CD4-positive, alpha-beta T cell treated with Interleukin-17A for 1 hour (primary cell): ENCODE measurements around the gene FRRS1L.

Experiments used
- DNase-seq: peaks from one replicate; pipeline ENCODE4 v3.0.0-alpha.2; 2020

FRRS1L gene, protein sequence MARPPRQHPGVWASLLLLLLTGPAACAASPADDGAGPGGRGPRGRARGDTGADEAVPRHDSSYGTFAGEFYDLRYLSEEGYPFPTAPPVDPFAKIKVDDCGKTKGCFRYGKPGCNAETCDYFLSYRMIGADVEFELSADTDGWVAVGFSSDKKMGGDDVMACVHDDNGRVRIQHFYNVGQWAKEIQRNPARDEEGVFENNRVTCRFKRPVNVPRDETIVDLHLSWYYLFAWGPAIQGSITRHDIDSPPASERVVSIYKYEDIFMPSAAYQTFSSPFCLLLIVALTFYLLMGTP

DNA sequence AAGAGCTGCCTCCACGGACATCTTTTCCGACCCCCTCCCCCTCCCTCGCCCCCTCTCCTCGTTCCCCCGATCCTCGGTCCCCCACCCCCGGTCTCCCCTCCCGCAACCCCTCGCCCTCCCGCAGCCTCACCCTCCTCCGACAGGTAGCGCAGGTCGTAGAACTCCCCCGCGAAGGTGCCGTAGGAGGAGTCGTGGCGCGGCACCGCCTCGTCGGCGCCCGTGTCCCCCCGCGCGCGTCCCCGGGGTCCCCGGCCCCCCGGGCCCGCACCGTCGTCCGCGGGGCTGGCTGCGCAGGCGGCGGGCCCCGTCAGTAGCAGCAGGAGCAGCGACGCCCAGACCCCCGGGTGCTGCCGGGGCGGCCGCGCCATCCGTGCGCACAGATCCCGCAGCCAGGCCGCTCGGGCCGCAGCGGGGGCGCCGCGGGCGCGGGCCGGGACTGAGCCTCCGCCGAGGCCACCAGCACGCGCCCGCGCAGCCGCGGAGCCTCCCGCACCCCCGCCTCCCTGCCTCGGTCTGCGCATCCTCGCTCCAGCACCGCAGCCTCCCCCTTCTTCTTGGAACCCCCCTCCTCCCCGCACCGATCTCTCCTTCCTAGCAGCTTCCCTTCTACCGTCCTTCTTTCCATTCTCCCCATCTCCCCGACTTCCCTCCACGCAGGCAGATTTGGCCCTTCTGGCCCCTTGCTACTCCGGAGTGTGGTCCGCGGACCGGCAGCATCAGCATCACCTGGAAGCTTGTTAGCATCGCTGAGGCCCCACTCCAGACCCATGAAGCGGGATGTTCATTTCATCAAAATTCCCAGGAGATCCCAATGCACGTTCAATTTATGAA, at the start of gene FRRS1L:
FRRS1L (minus strand) TSS at position 479 of the 831 bp plus-strand sequence; CDS start at position 368, 111 bp downstream.
- DNase-seq, result no peak

DNA sequence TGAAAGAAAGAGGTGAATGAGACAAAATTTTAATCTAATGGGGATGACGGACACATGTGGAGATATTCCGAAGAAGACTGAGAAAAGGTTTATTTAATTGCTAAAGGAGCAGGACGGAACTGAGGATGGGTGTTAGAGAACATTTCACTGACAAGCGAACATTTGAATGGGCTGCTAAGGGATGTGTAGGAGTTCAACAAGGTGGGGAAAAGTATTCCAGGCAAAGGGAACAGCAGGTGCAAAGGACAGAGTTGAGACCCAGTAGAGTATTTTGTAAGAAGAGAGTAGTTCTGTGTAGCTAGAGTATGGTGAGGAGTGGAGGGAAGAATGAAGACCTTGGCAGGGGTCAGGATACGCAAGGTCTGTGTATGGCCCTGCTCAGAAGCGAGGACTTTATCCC, 47.4 kb upstream of the FRRS1L start:
- DNase-seq, result no peak

DNA sequence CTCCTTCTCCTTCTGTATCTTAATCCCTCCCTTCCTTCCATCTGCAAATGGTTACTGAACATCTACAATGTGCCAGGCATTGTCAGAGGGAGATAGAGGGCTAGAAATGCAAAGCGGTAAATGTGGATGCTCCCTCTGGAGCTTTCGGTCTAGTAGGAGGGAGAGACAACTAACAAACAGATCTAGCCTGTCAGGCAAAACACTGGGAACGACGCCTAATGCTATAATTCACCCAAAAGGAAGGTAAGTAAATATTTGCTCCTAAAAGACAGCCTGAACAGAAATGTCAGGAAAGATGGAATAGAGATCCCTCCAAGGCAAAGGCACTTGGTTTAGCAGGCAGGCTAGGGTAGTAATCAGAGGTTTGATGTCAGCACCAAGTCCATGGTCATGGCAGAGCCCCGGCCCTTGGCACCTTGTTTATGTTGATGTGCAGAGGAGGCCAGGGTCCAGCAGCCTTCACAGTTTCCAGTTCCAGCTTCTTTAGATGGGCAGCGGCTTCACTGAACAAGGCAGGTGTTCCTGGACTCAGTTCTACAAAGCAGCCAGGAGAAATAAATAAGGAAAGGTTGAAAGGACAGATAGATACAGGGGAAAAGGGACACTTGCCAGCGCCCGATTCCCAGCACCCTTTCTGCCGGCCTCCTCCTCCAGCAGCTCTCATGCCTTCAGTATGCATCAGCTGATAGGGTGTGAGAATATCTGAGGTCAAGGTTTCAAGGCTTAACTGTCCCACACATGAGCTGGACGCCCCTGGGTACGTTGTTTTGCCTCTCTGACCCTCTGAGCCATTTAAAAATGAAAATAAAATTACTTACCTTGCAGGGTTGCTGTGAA, 46.5 kb upstream of the FRRS1L start:
- DNase-seq, result no peak

DNA sequence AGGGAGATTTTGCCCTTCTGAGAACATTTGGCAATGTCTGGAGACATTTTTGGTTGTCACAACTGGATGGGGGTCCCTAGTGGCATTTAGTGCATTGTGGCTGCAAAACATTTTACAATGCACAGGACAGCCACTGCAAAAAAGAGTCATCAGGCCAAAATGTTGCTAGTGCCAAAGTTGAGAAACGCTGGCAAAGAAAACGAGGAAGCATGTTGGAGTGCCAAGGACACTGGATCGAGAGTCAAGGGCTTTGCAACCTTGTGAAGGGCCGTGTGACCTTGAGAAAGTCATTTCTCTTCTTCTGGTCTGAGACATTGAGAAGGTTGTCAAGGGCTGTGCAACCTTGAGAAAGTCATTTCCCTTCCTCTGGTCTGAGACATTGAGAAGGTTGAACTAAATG, 45.7 kb upstream of the FRRS1L start:
- DNase-seq, result no peak

DNA sequence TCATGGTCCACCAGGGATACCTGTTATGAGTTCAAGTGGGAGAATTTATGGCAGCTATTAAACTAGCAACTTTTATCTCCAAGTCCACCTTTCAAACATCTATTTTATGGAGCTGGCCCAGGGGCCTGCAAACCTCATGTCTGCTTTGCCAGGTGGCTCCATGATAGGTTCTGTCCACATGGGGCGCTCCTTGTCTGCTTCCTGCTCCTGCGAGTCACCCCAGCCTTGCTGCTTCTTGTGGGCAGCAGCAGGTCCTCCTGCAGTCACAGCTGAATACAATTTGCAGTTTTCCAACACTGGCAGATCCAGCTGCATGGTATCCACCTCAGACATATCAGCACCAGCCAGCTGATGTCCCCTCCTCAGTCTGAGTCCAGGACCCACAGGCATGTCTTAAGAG, 39.6 kb upstream of the FRRS1L start:
- no peak for DNase-seq

DNA sequence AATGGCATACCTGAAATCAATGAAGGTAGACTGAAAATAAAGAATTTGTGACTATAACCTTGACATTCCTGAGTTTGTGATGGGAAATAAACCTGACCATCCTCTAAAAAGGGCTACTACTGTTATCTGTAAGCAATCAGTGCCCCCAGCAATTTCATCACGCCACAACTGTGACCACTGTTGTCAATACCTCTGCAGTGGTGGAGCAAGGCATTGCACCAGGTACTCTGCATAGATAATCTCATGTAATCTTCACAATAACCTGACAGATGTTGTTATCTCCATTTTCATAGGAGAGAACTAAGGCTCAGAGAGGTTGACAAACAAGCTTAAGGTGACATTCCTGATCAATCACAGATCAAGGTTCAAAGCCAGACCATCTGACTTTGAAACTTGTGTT, 38.5 kb upstream of the FRRS1L start:
- no peak for DNase-seq

DNA sequence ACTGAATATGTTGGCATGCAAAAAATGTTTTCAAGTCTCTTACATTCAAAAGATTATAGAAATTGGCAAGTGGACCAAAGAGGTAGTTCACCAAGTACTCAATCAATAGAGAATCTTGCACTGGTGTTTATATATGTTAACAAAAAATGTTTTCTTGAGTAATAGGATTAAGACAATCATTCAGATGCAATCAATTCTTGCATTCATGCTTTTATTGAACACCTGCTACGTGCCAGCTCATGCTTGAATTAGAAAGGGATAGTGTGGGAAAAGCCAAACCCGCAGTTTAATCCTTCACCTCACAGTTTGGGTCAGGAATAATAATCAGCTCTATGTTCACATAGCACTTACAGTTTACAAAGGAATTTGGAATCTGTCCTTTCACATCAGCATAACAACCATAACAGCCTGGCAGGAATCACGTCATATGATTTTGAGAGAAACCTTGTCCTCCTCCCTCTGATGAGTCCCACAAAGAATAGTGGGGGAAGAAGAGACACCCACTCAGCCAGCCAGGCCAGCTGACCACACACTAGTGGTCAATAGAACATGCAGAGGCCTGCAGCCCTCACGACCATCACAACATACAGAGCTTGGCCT, 36.8 kb upstream of the FRRS1L start:
- no peak for DNase-seq

DNA sequence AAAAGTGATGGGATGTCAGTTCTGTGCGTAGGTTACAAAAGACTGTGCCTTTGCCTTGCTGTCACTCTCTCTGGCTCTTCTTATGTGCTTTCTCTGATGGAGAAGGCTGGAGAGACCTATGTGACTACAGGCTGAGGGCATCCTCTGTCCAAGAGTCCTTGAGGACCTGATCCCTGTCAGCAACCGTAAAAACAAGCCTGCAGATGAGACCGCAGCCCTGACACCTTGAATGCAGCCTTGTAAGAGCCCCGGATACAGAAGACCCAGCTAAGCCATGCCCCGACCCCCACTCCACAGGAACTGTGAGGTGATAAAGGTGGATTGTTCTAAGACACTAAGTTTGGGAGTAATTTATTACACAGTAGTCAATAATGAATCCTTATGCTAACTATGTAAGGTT, 32.6 kb upstream of the FRRS1L start:
- DNase-seq, result no peak

DNA sequence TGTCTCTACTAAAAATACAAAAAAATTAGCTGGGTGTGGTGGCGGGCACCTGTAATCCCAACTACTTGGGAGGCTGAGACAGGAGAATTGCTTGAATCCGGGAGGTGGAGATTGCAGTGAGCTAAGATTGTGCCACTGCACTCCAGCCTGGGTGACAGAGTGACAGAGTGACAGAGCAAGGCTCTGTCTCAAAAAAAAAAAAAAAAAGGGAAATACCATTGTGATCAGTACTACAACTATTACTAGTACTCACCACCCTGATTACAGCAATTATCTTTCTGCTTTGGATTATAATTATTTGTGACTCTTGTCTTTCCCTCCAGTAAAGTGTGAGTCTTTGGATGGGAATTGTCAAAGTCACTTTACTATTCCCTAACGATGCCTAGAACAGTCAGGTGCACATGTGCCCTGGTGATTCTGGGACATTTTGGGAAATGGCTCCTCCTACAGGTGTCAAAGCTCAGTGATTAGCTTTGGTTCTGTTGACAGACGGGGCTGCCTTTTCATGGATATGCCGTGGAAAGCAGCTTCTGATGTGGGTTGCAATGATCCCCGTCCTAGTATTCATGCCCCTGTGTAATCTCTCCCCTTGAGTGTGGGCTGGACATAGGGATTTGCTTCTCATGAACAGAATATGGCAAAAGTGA, 31.8 kb upstream of the FRRS1L start:
- peak; percentile 19 for DNase-seq

DNA sequence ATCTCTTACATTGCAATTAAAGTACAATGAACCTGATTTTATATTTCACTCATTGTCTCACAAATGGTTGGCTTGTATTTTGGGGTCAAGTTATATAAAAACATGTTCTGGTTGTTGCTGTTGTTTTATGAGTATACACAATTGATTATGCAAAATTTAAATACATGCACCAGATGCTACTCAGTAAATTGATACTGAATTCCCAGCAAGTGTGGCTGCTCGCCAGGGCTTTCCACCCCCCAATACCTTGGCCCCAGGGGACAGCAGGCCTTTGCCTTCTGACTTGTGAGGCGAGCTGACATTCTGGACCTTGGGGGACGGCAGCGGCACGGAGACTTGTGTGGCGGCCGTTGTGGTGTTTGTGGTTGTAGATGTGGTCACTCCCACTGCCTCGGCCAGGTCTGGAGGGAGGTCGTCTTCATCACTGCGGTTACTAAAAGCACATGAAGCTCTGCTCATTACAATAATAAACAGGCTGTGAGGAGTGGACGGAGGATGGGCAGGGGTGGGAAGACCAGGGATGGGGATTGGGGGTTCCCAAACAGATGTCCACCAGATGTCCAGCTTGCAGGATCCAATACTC, 27.0 kb upstream of the FRRS1L start:
- no peak for DNase-seq

DNA sequence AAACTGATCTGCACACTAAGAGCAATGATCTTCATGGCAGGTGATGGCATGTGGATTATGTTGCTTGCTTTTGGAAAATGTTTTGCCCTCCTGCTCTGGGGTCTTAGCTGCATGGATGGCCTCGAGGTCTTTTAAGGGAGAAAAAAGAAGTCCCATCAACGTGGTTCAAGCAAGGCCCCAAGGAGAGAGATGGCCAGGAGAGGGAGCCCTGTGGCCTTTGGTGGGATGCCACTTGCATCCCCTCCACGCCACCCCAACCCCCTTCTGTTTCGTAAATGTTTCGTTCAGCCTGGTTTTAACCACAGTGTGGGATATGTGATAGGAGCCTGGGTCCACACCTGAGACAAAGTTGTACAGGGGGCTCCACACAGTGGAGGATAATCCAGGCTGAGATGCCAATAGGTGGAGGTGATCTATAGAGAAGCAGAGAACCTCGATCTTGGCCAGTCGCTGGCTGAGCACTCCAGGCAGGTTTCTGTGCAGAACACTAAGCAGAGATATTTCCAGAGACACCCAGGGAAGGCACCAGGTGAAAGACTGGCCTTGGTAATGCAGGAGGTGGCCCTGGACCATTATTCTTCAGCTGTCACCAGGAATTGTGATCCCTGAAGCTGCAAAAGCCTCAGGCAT, 25.8 kb upstream of the FRRS1L start:
- no peak for DNase-seq

DNA sequence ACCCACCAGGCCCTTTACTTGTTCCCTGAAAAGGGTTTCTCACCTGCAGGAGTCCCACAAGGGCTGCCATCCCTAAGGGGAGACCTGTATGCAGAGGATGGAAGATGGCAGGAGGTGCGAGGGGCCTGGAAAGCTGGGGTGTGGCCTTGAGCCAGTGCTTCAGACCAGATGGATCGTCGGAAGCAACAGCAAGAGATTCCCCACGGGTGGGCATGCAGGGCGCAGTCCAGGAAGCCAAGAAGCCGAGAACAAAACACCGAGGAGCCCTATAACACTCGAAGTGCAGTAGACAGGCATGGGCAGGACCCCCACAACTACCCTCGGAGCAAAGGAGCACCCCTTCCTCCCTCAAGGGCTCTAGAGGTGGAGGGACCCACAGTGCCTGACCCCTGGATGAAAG, 24.7 kb upstream of the FRRS1L start:
- DNase-seq, result no peak

DNA sequence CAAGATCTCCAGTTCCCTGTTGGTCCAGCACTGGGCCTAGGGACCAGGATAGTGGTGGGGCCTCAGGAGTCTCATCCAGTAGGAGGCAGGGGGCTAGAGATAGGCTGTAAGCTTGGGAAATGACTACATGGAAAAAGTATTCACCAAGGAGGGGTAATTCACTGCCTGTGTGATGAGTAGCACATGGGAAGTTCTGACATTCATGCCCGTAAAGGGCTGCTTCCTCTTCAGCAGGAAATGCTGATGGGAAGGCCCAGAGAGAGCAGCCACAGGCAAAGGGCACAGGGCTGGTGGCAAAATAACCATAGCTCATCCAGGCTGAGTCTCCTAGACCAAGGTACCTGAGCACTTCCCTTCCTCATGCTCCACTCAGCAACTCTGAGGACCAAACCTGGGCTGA, 23.1 kb upstream of the FRRS1L start:
- no peak for DNase-seq

DNA sequence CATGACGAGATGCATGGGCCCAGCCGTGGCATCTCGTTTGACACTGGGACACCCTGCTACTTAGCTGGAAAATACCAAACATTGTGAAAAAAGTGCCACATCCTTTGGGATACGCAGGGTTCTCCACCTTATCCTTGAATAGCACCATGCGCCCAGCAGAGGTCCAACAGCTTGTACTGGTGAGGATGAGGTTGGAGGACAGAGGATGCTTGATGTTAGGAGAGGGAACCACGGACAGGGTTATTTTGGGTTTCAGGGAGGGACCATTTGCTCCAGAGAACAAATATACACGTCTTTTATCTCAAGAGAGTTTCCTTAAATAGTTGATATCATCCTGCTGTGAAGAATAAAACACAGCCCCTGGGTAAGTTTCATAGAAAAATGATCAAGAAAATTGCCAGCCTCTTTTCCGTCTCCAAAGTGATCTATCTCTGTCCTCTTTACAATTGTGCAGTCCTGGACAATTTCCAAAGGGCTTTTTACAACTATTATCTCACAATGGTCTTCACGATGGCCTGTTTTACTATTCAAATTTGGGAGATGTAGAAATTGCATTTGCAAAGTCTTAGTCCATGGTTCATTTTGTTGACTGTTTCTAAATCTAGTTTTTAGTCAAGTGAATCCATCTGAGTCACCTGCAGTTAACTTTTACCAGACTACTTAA, 19.9 kb upstream of the FRRS1L start:
- no peak for DNase-seq

DNA sequence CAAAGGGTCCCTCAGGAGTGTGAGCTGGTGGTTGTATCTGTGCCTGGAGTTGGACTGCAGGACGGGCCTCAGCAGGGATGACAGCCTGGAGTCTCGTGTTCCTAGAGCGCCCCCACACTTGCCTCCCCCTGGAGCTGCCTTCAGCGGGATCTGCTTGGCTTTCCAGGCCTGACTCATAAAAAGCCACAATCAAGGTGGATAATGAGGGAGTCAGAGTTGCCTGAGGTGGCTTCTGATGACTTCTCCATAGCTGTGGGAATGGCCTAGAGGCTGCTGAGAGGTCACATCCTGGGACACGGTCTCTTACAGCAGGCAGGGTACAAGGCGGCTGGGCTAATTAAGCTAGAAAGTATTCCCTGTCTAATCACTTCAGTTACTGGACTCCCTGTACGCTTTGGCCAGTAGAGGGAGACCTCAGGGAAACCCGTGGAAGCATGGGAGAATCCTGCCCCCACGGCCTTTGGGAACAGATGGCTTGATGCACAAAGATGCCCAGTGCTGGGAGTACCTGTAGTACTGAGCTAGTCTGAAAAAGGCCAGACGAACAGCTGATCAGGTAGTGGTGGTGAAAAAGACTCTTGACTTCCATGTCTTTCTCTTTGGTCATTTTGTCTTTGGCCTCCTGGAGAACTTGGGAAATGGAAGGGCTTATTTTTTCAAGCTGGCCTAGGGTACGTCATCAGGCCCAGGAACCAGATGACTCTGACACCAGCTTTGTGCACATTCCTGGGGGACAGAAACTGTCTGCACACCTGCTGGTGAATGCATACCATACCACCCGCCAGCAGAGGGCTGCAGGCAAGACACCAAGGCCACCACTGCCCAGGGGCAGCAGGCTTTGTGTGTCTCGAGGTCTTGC, 16.1 kb upstream of the FRRS1L start:
- DNase-seq, result no peak

DNA sequence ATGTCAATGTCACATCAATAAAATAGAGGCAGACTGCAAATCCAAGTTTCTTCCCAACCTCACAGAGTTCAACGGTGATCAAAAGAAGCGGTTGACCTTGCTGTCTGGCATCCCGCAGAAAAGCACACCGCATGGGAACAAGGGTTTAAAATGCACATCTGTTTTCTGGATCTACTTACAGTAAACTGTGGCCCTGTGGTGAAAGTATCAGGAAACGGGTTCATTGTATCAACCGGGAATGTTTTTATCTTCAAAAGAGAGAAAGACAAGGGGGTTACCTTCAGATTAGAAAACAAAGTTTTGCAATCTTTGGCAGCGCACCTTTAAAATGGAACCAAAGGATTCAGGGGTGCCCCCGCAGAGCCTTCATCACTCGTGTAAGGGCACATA, 15.5 kb upstream of the FRRS1L start:
- no peak for DNase-seq

DNA sequence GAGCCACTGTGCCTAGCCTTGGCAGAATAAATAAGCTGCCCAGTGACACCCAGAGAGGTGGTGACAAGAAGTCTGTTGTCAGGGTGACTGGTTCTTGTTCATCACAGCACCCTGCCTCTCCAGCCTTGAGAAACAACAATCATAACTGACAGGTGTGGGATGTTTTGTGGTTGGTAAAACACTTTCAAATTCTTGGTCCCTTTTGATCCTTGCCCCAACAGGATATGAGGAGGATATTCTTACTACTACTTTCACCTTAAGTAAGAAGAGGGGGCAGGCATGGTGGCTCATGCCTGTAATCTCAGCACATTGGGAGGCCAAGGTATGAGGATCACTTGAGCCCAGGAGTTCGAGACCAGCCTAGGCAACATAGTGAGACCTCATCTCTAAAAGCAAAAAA, 14.2 kb upstream of the FRRS1L start:
- DNase-seq, result peak; percentile 26

DNA sequence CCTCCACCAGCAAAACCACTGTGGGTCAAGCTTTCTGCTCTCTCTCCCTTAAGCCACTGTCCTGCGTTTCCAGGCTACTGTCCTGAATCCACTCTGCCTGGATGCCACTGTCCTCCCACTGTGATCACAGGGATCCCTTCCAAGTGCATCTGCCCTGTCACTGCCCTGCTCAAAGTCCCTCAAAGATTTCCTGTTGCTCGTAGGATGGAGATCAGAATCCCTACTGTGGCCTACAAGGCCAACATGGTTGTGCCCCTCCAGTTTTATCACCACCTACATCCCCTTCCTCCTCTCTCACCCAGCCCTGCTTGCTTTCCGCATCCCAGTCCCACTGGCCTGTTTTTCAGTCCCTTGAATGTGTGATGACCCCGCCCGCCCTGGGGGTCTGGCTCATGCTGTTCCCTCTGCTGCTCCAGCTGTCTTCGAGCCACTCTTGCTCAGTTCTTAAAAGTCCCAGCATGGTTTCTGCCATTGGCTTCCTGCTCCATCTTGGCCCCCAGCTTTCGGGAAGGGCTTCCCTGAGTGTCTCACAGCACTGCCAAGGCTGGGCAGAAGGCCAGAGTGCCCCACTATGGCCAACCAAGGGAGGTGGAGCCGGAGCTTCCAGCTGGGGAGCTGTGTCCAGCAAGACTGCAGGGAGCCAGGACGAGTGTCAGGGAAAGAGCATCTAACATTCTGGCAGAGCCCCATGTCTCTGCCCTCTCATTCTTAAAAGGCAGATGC, 12.9 kb upstream of the FRRS1L start:
- no peak for DNase-seq

DNA sequence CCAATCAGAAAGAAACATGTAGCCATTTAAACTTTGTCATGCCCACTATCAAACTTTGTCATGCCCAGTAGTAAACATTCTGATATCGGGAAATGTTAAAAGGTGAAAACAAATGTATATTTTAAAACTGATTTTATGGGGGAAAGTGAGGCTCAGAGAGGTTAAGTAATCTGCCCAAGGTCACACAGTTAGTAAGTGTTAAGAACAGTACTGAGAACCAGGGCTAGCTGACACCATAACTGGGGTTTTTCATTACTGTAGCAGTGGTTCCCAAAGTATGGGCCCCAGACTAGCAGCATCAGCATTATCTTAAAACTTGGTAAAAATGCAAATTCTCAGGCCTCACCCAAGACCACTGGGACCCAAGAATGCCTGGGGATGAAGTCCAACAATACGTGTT, 9.9 kb upstream of the FRRS1L start:
- no peak for DNase-seq

DNA sequence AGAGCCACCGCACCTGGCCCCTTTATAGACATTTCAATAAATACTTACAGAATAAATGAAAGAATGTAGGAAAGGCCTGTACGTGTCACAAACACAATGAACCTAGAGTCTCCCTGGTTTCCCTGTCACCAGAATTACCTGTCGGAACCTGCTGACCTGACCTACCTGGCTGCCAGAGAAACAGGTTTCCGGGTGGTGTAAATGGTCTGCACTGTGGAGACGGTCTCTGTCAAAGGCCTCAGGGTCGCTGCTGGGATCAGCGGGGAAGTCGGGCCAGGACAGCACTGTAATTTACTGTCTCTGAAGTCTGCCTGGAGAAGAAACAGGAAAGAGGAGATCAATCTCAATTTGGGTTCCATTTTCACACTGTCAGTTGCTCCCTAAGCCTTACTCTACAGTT, 9.3 kb upstream of the FRRS1L start:
- no peak for DNase-seq
